Ovary (tissue), 3 donors: Measurements from ENCODE around the gene RASGRP1.

ENCODE experiments used
- EP300 ChIP-seq: sonication (generic); formaldehyde crosslinking; IDR thresholded peaks from one replicate; pipeline ENCODE4 v1.6.1; 2017; ENCODE audit warnings: antibody characterized with exemption
- POLR2A ChIP-seq: fragments of 450-650 bp; IDR thresholded peaks from one replicate; pipeline ENCODE4 v1.6.1; 2017; ENCODE audit warnings: antibody characterized with exemption, mild to moderate bottlenecking, moderate library complexity
- TF ChIP-seq, protein P1 (sequence below), 3 donors: fragments of 450-650 bp in 2 of 3; fragments of 200-600 bp in 1 of 3; IDR thresholded peaks; one replicate each; pipeline versions ENCODE4 v1.5.1 to v1.8.0; 2016 to 2022; ENCODE audit warnings: antibody characterized with exemption in 3 of 3, mild to moderate bottlenecking in 1 of 3
- donor health status: DM: no; HTN: no; CAD: no.

DNA sequence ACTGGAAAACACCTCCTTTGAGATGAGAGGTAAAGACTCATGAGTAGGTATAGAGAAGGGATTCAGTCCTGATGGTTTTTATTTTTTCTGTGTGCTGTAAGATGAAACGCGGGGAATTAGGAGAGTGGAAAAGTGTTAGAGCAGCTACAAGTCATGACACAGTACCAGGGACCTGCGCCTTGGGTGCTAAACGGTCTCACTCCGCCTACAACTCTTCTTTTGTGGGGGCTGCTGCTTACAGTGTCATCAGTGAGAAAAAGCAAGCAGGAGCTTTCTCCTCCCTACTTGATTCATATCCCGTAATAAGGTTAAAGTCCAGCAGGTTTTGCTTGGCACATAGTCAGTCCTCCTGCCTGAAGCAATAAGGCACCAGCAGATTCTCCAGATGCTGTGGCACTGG, 39.1 kb downstream of the RASGRP1 start:
- TF ChIP-seq, protein P1, sequence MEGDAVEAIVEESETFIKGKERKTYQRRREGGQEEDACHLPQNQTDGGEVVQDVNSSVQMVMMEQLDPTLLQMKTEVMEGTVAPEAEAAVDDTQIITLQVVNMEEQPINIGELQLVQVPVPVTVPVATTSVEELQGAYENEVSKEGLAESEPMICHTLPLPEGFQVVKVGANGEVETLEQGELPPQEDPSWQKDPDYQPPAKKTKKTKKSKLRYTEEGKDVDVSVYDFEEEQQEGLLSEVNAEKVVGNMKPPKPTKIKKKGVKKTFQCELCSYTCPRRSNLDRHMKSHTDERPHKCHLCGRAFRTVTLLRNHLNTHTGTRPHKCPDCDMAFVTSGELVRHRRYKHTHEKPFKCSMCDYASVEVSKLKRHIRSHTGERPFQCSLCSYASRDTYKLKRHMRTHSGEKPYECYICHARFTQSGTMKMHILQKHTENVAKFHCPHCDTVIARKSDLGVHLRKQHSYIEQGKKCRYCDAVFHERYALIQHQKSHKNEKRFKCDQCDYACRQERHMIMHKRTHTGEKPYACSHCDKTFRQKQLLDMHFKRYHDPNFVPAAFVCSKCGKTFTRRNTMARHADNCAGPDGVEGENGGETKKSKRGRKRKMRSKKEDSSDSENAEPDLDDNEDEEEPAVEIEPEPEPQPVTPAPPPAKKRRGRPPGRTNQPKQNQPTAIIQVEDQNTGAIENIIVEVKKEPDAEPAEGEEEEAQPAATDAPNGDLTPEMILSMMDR (IDR thresholded peaks at IDR 0.05): no peak
- TF ChIP-seq POLR2A (no peak), EP300 (no peak)
